Fibroblast of lung (primary cell): ENCODE results near the gene GALNT17.

Source experiments
- EZH2 ChIP-seq: IDR thresholded peaks from 2 replicates; pipeline ENCODE4 v1.5.1; 2012; ENCODE audit warnings: low read length, control low read depth, mild to moderate bottlenecking; ENCODE audit errors: missing control alignments
- TF ChIP-seq, protein P1 (sequence below), 2 donors: IDR thresholded peaks in 1 of 2; conservative IDR thresholded peaks in 1 of 2; 1 replicate in 1 of 2; 2 replicates in 1 of 2; pipeline ENCODE4 v1.5.1; 2011 to 2012; ENCODE audit warnings: low read length in 2 of 2, control low read depth in 1 of 2, inconsistent platforms in 1 of 2, low read depth in 1 of 2, mild to moderate bottlenecking in 1 of 2

DNA sequence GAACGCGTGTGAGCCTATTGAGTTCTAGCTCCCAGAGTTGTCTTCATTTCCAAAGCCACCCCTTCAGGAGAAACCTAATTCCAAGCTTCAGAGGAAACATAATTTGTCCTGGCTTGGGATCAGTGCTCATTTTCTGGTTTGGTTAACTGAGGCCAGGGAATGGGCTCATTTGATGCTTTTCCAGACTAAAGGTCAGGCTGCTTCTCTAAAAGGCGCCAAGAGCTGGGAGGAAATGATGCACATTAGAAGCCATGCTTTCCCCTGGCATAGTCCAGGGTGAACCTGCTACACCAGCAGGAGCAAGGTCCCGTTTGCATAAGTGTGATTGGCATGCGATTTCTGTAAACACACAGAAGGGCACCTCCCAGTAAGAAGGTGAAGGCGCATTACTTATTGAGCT, 435.0 kb downstream of the GALNT17 start:
- TF ChIP-seq, protein P1, sequence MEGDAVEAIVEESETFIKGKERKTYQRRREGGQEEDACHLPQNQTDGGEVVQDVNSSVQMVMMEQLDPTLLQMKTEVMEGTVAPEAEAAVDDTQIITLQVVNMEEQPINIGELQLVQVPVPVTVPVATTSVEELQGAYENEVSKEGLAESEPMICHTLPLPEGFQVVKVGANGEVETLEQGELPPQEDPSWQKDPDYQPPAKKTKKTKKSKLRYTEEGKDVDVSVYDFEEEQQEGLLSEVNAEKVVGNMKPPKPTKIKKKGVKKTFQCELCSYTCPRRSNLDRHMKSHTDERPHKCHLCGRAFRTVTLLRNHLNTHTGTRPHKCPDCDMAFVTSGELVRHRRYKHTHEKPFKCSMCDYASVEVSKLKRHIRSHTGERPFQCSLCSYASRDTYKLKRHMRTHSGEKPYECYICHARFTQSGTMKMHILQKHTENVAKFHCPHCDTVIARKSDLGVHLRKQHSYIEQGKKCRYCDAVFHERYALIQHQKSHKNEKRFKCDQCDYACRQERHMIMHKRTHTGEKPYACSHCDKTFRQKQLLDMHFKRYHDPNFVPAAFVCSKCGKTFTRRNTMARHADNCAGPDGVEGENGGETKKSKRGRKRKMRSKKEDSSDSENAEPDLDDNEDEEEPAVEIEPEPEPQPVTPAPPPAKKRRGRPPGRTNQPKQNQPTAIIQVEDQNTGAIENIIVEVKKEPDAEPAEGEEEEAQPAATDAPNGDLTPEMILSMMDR (conservative IDR thresholded peaks at IDR 0.05 in 1 of 2, IDR thresholded peaks at IDR 0.05 in 1 of 2; ENCODE audit: low read depth in 1 of 2, low read length in 2 of 2): no peak
- TF ChIP-seq EZH2: no peak
